Myocyte (in vitro differentiated cells): Measurements from ENCODE around the gene PGP. TPM values are rescaled to one million over a fixed set of nuclear protein-coding genes. Genes with fewer than 3 reads are reported as not detected.

Experiments
- DNase-seq: peaks from one replicate; pipeline ENCODE4 v3.0.0-alpha.2; 2012; ENCODE audit warnings: low read depth
- total RNA-seq: library from RNA; depleted of rRNA; stranded (reverse); fragments of >200 nt; gene quantifications from 2 replicates; pipeline ENCODE4 v1.2.3, GENCODE V29; 2014

Gene PGP
- total RNA-seq, 1 donor from 2014 or later: 49.0 TPM

- DNase-seq: no peak
Observed at GRCh38 chr16:2237493-2238149, 23.0 kb upstream of the PGP start.

GRCh38 chr16:2237102-2237482, 22.5 kb upstream of the PGP start:
- DNase-seq: no peak

DNA sequence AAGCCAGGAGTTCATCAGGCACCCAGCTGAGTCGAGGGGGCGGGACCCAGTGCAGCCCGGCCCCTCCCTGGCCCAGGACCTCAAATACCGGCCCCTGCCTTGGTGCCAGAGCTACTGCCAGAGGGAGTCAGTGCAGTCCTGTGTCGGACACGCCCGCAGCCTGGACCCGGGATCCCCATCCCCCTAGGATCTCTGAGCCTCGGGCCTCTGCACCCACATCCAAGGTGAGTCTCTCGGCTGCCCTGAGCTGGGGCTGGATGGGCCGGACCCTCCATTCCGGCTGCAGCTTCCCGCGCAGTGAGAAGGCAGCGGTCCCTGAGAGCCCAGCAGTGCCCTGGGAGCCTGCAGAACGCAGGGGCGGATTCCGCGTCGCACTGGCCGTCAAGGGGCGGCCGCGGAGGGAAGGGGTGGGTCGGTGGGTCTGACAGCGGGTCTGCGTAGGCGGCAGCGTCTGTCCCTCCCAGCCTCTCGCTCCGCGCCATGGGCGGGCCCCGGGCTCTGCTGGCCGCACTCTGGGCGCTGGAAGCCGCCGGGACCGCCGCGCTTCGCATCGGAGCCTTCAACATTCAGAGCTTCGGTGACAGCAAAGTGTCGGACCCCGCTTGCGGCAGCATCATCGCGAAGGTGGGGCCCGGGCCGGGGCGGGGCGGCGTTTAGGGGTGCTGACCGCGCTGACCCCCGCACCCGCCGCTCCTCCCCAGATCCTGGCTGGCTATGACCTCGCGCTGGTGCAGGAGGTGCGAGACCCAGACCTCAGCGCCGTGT, 21.9 kb upstream of the PGP start, which contains the start of gene DNASE1L2:
DNASE1L2 (plus strand) TSS at position 108 of the 765 bp plus-strand sequence; CDS start at position 481, 373 bp downstream.
- no peak for DNase-seq

GRCh38 chr16:2235695-2236336, 21.2 kb upstream of the PGP start:
- DNase-seq: no peak

GRCh38 chr16:2235234-2235651, 20.6 kb upstream of the PGP start:
- no peak for DNase-seq

DNA sequence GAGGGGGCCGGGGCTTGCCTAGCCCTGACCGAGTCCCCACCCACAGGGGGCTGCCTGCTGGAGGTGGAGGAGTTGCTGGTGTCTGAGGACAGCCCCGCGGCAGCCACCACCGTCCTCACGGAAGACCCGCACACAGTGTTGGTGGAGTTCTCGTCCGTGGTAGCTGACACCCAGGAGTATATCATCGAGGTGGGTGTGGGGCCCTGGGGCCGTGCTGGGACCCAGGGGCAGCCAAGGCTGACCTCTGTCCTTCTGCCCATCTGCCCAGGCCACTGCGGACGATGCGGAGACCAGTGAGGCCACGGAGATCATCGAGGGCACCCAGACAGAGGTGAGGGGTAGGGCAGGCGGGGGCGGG, 20.2 kb upstream of the PGP start:
- no peak for DNase-seq

GRCh38 chr16:2233872-2234812, 19.5 kb upstream of the PGP start:
- no peak for DNase-seq

GRCh38 chr16:2233046-2233775, 18.6 kb upstream of the PGP start:
- no peak for DNase-seq

DNA sequence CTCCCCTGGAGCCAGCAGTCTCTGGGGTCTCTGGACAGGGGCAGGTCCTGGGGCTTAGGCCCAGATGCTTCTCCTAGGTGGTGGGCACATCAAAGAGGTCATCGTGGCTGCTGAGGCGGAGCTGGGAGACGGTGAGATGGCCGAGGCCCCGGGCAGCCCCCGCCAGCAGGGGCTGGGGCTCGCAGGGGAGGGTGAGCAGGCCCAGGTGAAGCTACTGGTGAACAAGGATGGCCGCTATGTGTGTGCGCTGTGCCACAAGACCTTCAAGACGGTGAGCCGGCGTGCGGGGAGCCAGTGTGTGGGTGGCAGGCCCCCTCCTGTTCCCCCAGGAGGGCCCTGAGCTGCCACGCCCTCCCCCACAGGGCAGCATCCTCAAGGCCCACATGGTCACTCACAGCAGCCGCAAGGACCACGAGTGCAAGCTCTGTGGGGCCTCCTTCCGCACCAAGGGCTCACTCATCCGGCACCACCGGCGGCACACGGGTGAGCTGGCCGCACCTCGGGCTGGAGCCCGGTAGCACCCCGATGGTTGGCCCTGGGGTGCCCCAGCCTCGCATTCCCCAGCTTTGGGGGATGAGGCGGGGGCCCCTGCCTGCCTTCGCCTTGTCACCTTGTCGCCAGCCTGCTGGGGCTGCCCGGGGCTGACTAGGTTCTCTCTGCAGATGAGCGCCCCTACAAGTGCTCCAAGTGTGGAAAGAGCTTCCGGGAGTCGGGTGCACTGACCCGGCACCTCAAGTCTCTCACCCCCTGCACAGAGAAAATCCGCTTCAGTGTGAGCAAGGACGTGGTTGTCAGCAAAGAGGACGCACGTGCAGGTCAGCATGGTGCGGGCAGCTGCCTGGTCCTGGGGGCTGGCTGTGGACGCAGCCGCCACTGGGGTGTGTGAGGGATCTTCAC, 17.7 kb upstream of the PGP start:
- DNase-seq: no peak

- peak; percentile 94 for DNase-seq
Observed at GRCh38 chr16:2231016-2231931, 16.6 kb upstream of the PGP start.

GRCh38 chr16:2230376-2230775, 15.7 kb upstream of the PGP start:
- no peak for DNase-seq

GRCh38 chr16:2229632-2230250, 15.1 kb upstream of the PGP start:
- DNase-seq: no peak

DNA sequence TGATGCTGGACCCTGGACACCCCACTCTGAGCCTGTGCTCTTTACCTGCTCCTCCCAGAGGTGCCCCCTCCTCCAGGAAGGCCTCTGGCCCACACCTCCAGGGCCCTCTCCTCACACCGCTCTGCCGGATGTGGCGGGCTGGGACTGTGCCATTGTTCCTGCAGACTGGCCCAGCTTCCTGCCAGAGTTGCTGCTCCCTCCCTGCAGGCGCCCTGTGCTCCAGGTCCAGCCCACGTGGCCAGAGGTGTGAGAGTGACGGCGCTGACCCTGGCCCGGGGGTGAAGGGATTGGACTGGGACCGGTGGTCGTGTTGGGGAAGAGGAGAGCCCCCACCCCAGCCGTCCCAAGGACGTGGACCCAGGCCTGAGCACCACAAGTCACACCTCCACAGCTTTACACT, 14.5 kb upstream of the PGP start:
- no peak for DNase-seq

- DNase-seq: no peak
Observed at GRCh38 chr16:2228161-2228824, 13.7 kb upstream of the PGP start.

DNA sequence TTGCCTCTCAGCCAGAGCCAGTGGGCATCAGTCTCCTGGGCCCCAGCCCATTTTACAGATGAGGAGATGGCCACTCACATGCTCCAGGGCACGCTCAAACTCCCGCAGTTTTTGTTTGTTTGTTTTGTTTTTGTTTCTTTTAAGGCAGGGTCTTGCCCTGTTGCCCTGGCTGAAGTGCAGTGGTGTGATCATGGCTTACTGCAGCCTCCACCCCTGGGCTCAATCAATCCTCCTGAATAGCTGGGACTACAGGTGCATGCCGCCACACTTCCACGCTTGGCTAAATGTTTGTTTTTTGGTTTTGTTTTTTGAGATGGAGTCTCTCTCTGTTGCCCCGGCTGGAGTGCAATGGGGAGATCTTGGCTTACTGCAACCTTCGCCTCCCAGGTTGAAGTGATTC, 12.3 kb upstream of the PGP start:
- DNase-seq: no peak

- DNase-seq: peak; percentile 53
Observed at GRCh38 chr16:2226245-2226793, 11.7 kb upstream of the PGP start.

GRCh38 chr16:2223942-2224486, 9.4 kb upstream of the PGP start:
- DNase-seq: peak; percentile 42
